HepG2 (cell line): ENCODE measurements around the gene RGS8.

Experiments used
- GABPA ChIP-seq, 2 experiments: IDR thresholded peaks; 2 replicates each; pipeline ENCODE4 v1.6.1; 2011 to 2016; ENCODE audit warnings: low read depth in 2 of 2, low read length in 1 of 2, missing biosample characterization in 1 of 2, missing genetic modification characterization in 1 of 2
- MXD1 ChIP-seq: sonication (generic); formaldehyde crosslinking; IDR thresholded peaks from 2 replicates; pipeline ENCODE4 v1.4.0; 2020; ENCODE audit warnings: mild to moderate bottlenecking, missing genetic modification reagents
- POLR2A ChIP-seq, 2 experiments: IDR thresholded peaks; 2 replicates each; pipeline ENCODE4 v1.6.1; 2011; ENCODE audit warnings: low read depth in 2 of 2, low read length in 2 of 2, mild to moderate bottlenecking in 1 of 2, moderate library complexity in 1 of 2; ENCODE audit not compliant: insufficient read depth in 1 of 2
- THAP9 ChIP-seq: sonication (generic); formaldehyde crosslinking; IDR thresholded peaks from 2 replicates; pipeline ENCODE4; 2020; ENCODE audit warnings: missing genetic modification reagents, mild to moderate bottlenecking, borderline replicate concordance
- TIGD3 ChIP-seq: sonication (generic); formaldehyde crosslinking; IDR thresholded peaks from 2 replicates; pipeline ENCODE4 v1.5.1; 2020; ENCODE audit warnings: mild to moderate bottlenecking, missing genetic modification reagents, borderline replicate concordance
- ZSCAN21 ChIP-seq: sonication (generic); formaldehyde crosslinking; IDR thresholded peaks from 2 replicates; pipeline ENCODE4 v1.8.0; 2022; ENCODE audit warnings: mild to moderate bottlenecking, missing genetic modification reagents, moderate library complexity, borderline replicate concordance

- TF ChIP-seq TIGD3 (CRISPR knock-in tag), result no peak
- no peak for TF ChIP-seq THAP9 (CRISPR knock-in tag)
- TF ChIP-seq ZSCAN21 (CRISPR knock-in tag), result no peak
- no peak for TF ChIP-seq GABPA (IDR thresholded peaks at IDR 0.05; ENCODE audit: low read depth, low read length)
- no peak for TF ChIP-seq GABPA (CRISPR knock-in tag; IDR thresholded peaks at IDR 0.05; ENCODE audit: low read depth)
- TF ChIP-seq MXD1 (CRISPR knock-in tag), result no peak
- no peak for TF ChIP-seq POLR2A (IDR thresholded peaks at IDR 0.05; ENCODE audit: insufficient read depth in 1 of 2, low read depth in 2 of 2, low read length in 2 of 2)
These were observed 20.3 kb upstream of the RGS8 start for GRCh38 chr1:182704677-182705076.
